Muscle layer of duodenum (tissue), 2 donors: ENCODE results near the gene CLUH.

Source experiments
- H3K27ac ChIP-seq: one replicate; pipeline ENCODE4 v1.7.0; 2013; ENCODE audit warnings: mild to moderate bottlenecking, low read length
- H3K27me3 ChIP-seq: one replicate; pipeline ENCODE4 v1.7.0; 2013; ENCODE audit warnings: low read depth, mild to moderate bottlenecking, control low read depth, low read length
- H3K36me3 ChIP-seq, 2 donors: one replicate each; pipeline ENCODE4 v1.7.0; 2013; ENCODE audit warnings: low read length in 2 of 2, control low read depth in 1 of 2, mild to moderate bottlenecking in 1 of 2; ENCODE audit not compliant: insufficient read depth in 2 of 2, control insufficient read depth in 1 of 2
- H3K4me1 ChIP-seq, 2 donors: one replicate each; pipeline ENCODE4 v1.7.0; 2013; ENCODE audit warnings: low read length in 2 of 2, mild to moderate bottlenecking in 2 of 2, control low read depth in 1 of 2, moderate library complexity in 1 of 2; ENCODE audit not compliant: insufficient read depth in 2 of 2, control insufficient read depth in 1 of 2
- H3K4me3 ChIP-seq, 2 donors: one replicate each; pipeline ENCODE4 v1.7.0; 2013; ENCODE audit warnings: low read length in 2 of 2, low read depth in 1 of 2, mild to moderate bottlenecking in 1 of 2
- H3K9me3 ChIP-seq, 2 donors: one replicate each; pipeline ENCODE4 v1.7.0; 2013; ENCODE audit warnings: low read length in 2 of 2, control low read depth in 1 of 2, mild to moderate bottlenecking in 1 of 2; ENCODE audit not compliant: control insufficient read depth in 1 of 2
- donor health status: healthy.

CLUH gene, protein sequence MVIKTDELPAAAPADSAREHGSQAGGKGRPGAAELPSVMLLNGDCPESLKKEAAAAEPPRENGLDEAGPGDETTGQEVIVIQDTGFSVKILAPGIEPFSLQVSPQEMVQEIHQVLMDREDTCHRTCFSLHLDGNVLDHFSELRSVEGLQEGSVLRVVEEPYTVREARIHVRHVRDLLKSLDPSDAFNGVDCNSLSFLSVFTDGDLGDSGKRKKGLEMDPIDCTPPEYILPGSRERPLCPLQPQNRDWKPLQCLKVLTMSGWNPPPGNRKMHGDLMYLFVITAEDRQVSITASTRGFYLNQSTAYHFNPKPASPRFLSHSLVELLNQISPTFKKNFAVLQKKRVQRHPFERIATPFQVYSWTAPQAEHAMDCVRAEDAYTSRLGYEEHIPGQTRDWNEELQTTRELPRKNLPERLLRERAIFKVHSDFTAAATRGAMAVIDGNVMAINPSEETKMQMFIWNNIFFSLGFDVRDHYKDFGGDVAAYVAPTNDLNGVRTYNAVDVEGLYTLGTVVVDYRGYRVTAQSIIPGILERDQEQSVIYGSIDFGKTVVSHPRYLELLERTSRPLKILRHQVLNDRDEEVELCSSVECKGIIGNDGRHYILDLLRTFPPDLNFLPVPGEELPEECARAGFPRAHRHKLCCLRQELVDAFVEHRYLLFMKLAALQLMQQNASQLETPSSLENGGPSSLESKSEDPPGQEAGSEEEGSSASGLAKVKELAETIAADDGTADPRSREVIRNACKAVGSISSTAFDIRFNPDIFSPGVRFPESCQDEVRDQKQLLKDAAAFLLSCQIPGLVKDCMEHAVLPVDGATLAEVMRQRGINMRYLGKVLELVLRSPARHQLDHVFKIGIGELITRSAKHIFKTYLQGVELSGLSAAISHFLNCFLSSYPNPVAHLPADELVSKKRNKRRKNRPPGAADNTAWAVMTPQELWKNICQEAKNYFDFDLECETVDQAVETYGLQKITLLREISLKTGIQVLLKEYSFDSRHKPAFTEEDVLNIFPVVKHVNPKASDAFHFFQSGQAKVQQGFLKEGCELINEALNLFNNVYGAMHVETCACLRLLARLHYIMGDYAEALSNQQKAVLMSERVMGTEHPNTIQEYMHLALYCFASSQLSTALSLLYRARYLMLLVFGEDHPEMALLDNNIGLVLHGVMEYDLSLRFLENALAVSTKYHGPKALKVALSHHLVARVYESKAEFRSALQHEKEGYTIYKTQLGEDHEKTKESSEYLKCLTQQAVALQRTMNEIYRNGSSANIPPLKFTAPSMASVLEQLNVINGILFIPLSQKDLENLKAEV (N-terminal part only)

DNA sequence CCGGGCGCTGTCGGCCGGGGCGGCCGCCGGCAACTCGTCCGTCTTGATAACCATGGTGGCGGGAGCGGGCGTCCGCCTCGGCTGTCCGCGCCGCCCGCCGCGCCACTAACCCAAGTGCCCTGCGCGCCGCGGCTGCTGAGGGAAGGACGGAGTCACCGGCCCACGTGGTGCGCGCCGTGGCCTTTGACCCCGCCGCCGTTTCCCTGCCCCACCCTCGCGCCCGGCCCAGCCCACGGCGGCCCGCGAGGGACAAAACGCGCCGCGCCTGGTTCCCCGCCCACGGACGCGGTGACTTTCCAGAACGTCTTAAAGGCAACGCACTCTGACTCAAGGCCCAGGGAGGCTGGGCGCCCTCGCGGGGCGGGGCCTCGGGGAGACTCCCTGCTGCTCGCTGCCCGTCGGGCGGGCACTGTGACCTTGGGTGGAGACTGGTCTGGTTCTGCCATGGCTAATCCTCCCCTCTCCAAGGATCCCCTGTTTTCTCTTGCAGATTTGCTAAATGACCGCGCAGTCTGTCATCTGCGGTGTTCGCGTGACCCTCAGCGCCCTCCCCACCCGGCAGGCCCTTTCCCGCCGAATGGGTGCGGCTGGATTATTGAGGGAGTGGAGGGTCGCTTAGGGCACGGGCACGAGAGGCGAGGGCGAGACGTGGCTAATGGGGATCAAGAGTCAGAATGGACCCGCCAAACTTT is at the start of gene CLUH:
Gene CLUH, minus strand, starts transcription at position 157 of the 692 bp plus-strand sequence. Its CDS starts 103 bp downstream, at position 54.
- H3K36me3 ChIP-seq: no peaks in the 10 kb centered on the region
- peaks cover 16 to 44% of the 10 kb centered on the region in 2 donors for H3K4me1 ChIP-seq
- H3K9me3 ChIP-seq: no peaks in the 10 kb centered on the region
- H3K4me3 ChIP-seq: peak within 1 kb of the TSS; percentile 86 to 99
- no peaks in the 10 kb centered on the region for H3K27me3 ChIP-seq
- H3K27ac ChIP-seq: peak within 1 kb of the TSS; percentile 84

DNA sequence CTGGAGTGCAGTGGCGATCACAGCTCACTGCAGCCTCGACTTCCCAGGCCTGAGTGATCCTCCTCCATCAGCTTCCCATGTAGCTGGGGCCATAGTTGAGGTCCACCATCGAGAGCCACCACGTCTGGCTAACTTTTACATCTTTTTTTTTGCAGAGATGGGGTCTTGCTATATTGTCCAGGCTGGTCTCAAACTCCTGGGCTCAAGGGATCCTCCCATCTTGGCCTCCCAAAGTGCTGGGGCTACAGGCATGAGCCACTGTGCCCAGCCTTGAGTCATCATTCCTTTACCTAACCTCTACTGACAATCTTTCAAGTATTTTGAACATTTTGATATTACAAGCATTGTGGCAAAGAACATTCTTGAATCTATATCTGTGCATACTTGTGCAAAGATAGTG is 47.3 kb upstream of the CLUH start:
- no peak overlapping the region for H3K4me3 ChIP-seq
- no peaks in the 10 kb centered on the region for H3K9me3 ChIP-seq
- H3K36me3 ChIP-seq: no peaks in the 10 kb centered on the region
- peaks cover 10% of the 10 kb centered on the region for H3K27me3 ChIP-seq
- H3K27ac ChIP-seq: no peak overlapping the region
- H3K4me1 ChIP-seq: peaks cover 0 to 9% of the 10 kb centered on the region in 2 donors

DNA sequence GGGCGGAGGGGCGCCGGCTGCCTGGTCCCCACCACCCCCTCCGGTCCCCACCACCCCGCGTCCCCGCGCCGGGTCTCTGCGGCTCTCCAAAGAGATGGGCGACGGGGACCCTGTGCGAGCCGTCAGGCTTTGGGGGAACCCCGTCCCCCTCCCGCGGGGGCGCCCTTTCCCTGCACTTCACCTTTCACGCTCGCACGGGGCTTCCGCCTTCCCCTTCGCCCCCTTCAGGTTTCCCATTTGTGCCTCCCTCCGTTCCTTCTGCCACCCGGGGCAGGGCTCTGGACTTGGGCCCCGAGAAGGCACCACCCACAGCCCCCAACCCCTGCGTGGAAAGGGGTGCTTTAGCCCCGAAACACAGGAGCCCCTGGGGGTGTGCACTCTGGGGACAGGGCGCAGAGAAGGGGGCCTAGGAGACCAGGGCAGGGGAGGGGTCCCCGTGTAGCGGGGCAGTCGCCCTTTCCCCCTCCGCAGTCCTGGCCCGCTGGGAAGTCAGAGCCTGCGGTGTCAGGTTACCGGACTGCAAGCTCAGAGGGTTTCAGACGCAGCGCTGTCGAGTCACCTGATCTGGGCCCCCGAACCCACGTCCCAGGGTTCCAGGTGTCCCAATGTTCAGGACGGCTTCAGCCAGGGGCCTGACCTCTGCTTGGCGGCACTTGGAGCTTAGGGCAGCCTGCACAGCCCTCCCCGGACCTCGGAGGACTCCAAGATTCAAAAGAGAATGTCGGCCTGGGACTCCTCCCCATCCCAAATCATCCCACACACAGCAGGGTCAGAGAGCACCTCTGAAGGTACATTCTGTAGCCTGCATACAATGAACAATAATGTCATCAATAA is 44.5 kb upstream of the CLUH start:
- Histone ChIP-seq H3K27me3 (peaks cover 15% of the 10 kb centered on the region), H3K4me1 (peaks cover 0 to 9% of the 10 kb centered on the region in 2 donors), H3K4me3 (peak overlapping the region in 1 of 2 donors; percentile 35), H3K27ac (no peak overlapping the region), H3K9me3 (no peaks in the 10 kb centered on the region), H3K36me3 (no peaks in the 10 kb centered on the region)

DNA sequence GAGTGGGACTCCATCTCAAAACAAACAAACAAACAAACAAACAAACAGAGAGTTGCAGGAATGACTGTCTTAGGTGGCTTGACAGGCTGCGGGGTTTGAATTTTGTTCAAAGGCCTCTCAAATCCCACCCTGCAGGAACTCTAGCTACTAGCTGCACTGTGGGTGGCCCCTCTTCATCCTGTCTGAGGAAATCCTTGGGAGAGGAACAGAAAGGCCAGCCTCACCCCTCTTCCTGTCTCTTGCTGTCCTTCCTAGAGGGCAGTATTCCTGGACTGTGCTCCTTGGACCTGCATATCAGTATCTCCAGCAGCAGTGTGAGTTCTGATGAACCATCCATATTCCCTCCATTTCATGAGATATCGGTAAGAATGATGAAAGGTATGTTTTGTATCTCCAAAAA is 39.9 kb upstream of the CLUH start:
- H3K36me3 ChIP-seq: no peaks in the 10 kb centered on the region
- H3K4me1 ChIP-seq: peaks cover 0 to 12% of the 10 kb centered on the region in 2 donors
- H3K4me3 ChIP-seq: no peak overlapping the region
- H3K27me3 ChIP-seq: peaks cover 21% of the 10 kb centered on the region
- no peaks in the 10 kb centered on the region for H3K9me3 ChIP-seq
- H3K27ac ChIP-seq: no peak overlapping the region

DNA sequence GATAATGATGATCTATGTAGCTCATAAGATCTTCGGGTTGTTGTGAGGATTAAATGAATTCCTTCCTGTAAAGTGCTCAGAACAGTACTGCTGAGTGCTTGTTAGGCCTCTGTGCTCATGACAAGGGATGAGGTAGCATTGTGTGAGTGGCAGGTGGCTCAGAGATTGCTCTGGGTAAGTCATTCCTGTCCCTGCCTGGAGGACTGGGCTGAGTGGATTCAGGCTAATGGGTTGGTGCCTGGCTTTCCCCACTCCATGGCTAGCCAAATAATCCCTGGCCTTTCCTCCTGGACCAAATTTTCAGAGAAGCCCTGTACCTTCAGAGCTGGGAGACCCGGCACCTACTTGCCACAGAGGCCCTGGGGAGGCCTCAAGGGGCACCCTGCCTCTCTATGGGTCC is 39.2 kb upstream of the CLUH start:
- Histone ChIP-seq H3K27me3 (peaks cover 15% of the 10 kb centered on the region), H3K27ac (no peak overlapping the region)

DNA sequence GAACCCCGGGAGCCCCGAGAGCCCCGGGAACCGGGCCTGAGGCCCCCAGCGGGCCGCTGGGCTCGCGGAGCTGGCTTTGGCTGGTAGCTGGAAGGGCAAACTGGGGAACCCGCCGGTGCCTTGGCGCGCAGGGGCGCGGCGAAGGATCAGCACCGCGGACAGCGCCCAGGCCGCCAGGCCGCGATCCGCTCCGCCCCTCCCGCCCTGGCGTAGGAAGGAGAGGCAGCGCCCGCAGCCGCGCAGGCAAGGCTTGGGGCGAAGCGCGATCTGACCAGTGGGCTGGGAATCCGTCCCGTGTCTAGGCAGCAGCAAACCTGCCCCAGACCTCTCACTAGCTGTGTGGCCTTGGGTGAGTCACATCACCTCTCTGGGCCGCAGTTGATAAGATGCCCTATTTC is 38.2 kb upstream of the CLUH start:
- Histone ChIP-seq H3K36me3 (no peaks in the 10 kb centered on the region), H3K4me3 (no peak overlapping the region), H3K9me3 (no peaks in the 10 kb centered on the region), H3K4me1 (peaks cover 0 to 3% of the 10 kb centered on the region in 2 donors), H3K27me3 (peaks cover 15% of the 10 kb centered on the region), H3K27ac (no peak overlapping the region)

More for the DNA sequence above, 39.2 kb upstream of the CLUH start:
- Histone ChIP-seq H3K36me3 (no peaks in the 10 kb centered on the region), H3K9me3 (no peaks in the 10 kb centered on the region), H3K4me3 (no peak overlapping the region), H3K4me1 (peaks cover 0 to 4% of the 10 kb centered on the region in 2 donors)

DNA sequence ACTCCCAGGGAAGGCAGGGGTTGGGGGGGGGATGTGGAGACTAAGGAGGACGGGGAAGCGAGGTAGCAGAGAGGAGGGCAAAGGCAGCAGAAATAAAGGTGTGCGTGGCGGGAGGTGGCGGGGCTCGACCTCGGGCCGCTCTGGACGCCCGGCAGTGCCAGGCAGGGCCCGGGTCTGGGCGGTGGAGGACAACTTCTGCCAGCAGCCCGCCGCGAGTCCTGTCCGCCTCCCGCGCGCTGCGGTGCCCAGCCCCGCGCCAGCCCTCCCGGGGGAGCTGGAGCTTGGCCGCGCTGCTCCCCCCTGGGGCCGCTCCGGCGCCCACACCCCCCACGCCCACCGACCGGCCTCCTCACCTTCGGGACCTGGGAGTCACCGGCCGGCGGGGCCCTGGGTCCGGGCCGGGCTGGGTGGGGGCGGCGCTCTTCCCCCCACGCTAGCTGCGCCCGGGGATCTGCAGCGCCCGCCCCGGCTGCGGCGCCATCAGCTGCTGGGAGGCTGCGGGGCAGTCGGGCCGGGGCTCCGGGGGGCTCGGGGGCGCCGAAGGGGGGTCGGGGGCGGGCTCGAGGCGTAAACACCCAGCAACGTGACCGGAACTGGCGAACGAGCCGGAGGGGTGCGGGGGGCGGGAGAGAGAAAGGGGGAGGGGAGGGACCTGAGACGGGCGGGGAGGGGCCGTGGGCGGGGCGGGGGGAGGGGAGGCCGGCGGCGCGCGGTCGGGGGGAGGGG is 37.7 kb upstream of the CLUH start, which contains the start of gene CCDC92B:
Gene CCDC92B, minus strand, starts transcription at position 595 of the 726 bp plus-strand sequence. CDS start 14,507 bp downstream, outside the sequence.
- H3K4me1 ChIP-seq: peaks cover 0 to 3% of the 10 kb centered on the region in 2 donors
- H3K27me3 ChIP-seq: peaks cover 15% of the 10 kb centered on the region
- H3K4me3 ChIP-seq: no peak within 1 kb of the TSS
- H3K36me3 ChIP-seq: no peaks in the 10 kb centered on the region
- H3K9me3 ChIP-seq: no peaks in the 10 kb centered on the region
- H3K27ac ChIP-seq: no peak within 1 kb of the TSS

DNA sequence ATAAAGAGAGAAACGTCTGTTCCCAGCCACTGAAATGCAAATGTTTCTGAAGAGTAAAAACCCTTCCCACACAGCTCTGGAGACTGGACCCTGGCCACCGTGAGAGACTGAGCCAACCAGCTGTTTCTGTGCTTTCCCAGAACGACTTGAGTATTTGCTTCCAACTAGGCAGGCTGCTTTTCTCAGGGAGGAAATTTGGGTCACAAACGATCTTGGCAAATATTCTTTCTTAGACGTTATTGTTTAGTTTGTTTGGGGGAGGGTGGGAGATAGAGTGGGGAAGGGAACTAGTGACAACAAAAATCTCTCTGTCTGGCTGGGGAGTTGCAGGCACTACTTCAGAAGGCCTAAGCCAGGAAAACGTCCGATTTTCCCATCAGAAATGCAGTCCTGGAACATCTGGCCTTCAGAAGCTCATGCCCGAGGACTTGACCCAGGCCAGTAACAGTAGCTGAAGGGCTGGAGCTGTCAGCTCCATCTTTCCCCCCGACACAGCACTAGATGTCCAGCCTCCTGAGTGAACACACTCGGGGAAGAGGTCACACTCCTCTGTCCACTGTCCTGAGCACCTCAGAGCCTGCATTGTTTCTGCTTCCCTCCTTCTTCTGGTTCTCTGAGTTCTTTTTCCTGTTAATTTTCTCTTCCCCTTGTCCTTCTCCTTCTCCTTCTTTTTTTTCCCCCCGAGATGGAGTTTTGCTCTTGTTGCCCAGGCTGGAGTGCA is 33.9 kb upstream of the CLUH start:
- Histone ChIP-seq H3K9me3 (no peaks in the 10 kb centered on the region), H3K4me1 (peaks cover 0 to 3% of the 10 kb centered on the region in 2 donors), H3K27ac (no peak overlapping the region), H3K4me3 (no peak overlapping the region), H3K27me3 (peaks cover 11% of the 10 kb centered on the region), H3K36me3 (no peaks in the 10 kb centered on the region)

DNA sequence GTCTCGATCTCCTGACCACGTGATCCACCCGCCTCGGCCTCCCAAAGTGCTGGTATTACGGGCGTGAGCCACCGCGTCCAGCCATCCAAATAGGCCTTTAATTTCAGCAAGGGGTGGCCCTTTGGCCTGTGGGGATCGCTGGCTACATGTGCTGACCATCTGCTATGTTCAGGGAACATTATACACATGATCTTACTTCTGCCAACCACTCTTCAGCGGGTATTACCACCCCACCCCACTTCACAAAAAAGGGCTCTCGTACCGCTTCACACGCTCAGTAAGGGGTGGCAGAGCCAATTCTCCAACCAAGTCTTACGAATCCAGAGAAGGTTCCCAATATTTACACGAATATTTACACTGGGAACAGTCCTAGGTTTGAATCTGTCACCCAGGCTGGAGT is 26.1 kb upstream of the CLUH start:
- no peaks in the 10 kb centered on the region for H3K9me3 ChIP-seq
- no peak overlapping the region for H3K27ac ChIP-seq
- H3K4me3 ChIP-seq: no peak overlapping the region
- no peaks in the 10 kb centered on the region for H3K4me1 ChIP-seq
- H3K27me3 ChIP-seq: no peaks in the 10 kb centered on the region
- H3K36me3 ChIP-seq: no peaks in the 10 kb centered on the region
